ENCODE data around the gene RPUSD4.

RPUSD4 gene

GRCh38 chr11:126182787-126183445 is 28.5 kb downstream of the RPUSD4 start:
- Histone ChIP-seq H3K27me3 (ENCODE audit: control insufficient read depth, low read length) (0 out of 2 replicates have a peak, but pooled peaks cover 2% of the 10 kb centered on the region), H3K9me3 (ENCODE audit: control insufficient read depth, insufficient read depth, low read length) (0 out of 2 replicates have a peak, but pooled peaks cover 4% of the 10 kb centered on the region), H3K4me2 (ENCODE audit: low read length) (no peak overlapping the region), H3K4me1 (ENCODE audit: control insufficient read depth, low read length) (peaks cover 8% of the 10 kb centered on the region), H3F3A (ENCODE audit: control insufficient read depth, insufficient read depth) (no peaks in the 10 kb centered on the region), H3K27ac (ENCODE audit: low read depth, low read length) (no peak overlapping the region), H3K79me2 (ENCODE audit: control insufficient read depth, low read length) (no peaks in the 10 kb centered on the region), H3K9me2 (replicated peaks; ENCODE audit: control insufficient read depth, low read length) (no peaks in the 10 kb centered on the region), H4K20me1 (ENCODE audit: control insufficient read depth, insufficient read depth, low read depth, low read length) (peaks cover 17% of the 10 kb centered on the region), H3K36me3 (ENCODE audit: control insufficient read depth, low read length) (0 out of 2 replicates have a peak, but pooled peaks cover 2% of the 10 kb centered on the region), H3K4me3 (ENCODE audit: low read length) (no peak overlapping the region)
- TF ChIP-seq CTCF (IDR thresholded peaks at IDR 0.05; ENCODE audit: low read depth, low read length, poor library complexity, severe bottlenecking) (no peak), EZH2phosphoT487 (IDR thresholded peaks at IDR 0.05; ENCODE audit: borderline replicate concordance, low read length) (no peak)

- Histone ChIP-seq H3K36me3 (ENCODE audit: control insufficient read depth, low read length) (no peaks in the 10 kb centered on the region), H3F3A (ENCODE audit: control insufficient read depth, insufficient read depth) (no peaks in the 10 kb centered on the region), H3K9me3 (ENCODE audit: control insufficient read depth, insufficient read depth, low read length) (0 out of 2 replicates have a peak, but pooled peaks cover 4% of the 10 kb centered on the region), H3K4me1 (ENCODE audit: control insufficient read depth, low read length) (peaks cover under 1% of the 10 kb centered on the region), H3K9me2 (replicated peaks; ENCODE audit: control insufficient read depth, low read length) (no peaks in the 10 kb centered on the region), H3K27me3 (ENCODE audit: control insufficient read depth, low read length) (0 out of 2 replicates have a peak, but pooled peaks cover 5% of the 10 kb centered on the region), H3K4me2 (ENCODE audit: low read length) (no peak overlapping the region), H3K79me2 (ENCODE audit: control insufficient read depth, low read length) (no peaks in the 10 kb centered on the region), H3K4me3 (ENCODE audit: low read length) (no peak overlapping the region), H4K20me1 (ENCODE audit: control insufficient read depth, insufficient read depth, low read depth, low read length) (peaks cover 11% of the 10 kb centered on the region; the same call in 1 of the 2 replicates), H3K27ac (ENCODE audit: low read depth, low read length) (no peak overlapping the region)
- no peak for TF ChIP-seq EZH2phosphoT487 (IDR thresholded peaks at IDR 0.05; ENCODE audit: borderline replicate concordance, low read length)
- no peak for TF ChIP-seq CTCF (IDR thresholded peaks at IDR 0.05; ENCODE audit: low read depth, low read length, poor library complexity, severe bottlenecking)
Measured at GRCh38 chr11:126181939-126182730, 29.3 kb downstream of the RPUSD4 start.

GRCh38 chr11:126176853-126177470 is 34.5 kb downstream of the RPUSD4 start:
- no peak overlapping the region for H3K4me2 ChIP-seq (ENCODE audit: low read length)
- H3K4me3 ChIP-seq (ENCODE audit: low read length): no peak overlapping the region
- no peaks in the 10 kb centered on the region for H3K36me3 ChIP-seq (ENCODE audit: control insufficient read depth, low read length)
- TF ChIP-seq EZH2phosphoT487 (IDR thresholded peaks at IDR 0.05; ENCODE audit: borderline replicate concordance, low read length): no peak
- no peak for TF ChIP-seq CTCF (IDR thresholded peaks at IDR 0.05; ENCODE audit: low read depth, low read length, poor library complexity, severe bottlenecking)
- no peaks in the 10 kb centered on the region for H3K9me2 ChIP-seq (replicated peaks; ENCODE audit: control insufficient read depth, low read length)
- no peaks in the 10 kb centered on the region for H3F3A ChIP-seq (ENCODE audit: control insufficient read depth, insufficient read depth)
- no peaks in the 10 kb centered on the region for H3K79me2 ChIP-seq (ENCODE audit: control insufficient read depth, low read length)
- H3K4me1 ChIP-seq (ENCODE audit: control insufficient read depth, low read length): no peaks in the 10 kb centered on the region
- H3K27me3 ChIP-seq (ENCODE audit: control insufficient read depth, low read length): peaks cover 5% of the 10 kb centered on the region; the same call in 1 of the 2 replicates
- peaks cover 2% of the 10 kb centered on the region; the same call in 1 of the 2 replicates for H4K20me1 ChIP-seq (ENCODE audit: control insufficient read depth, insufficient read depth, low read depth, low read length)
- H3K9me3 ChIP-seq (ENCODE audit: control insufficient read depth, insufficient read depth, low read length): 0 out of 2 replicates have a peak, but pooled peaks cover 4% of the 10 kb centered on the region
- H3K27ac ChIP-seq (ENCODE audit: low read depth, low read length): no peak overlapping the region

Data from DOHH2 (cell line).